Suprapubic skin (tissue), 4 donors: Measurements from ENCODE around the gene KHDRBS2.

Experiments used
- CTCF ChIP-seq, 2 donors: fragments of 200-600 bp in 1 of 2; fragments of 450-650 bp in 1 of 2; sonication (generic) in 1 of 2; IDR thresholded peaks; one replicate each; pipeline ENCODE4 v1.5.1; 2016 to 2019; ENCODE audit warnings: antibody characterized with exemption in 2 of 2, mild to moderate bottlenecking in 1 of 2, moderate library complexity in 1 of 2
- EP300 ChIP-seq: sonication (generic); formaldehyde crosslinking; IDR thresholded peaks from one replicate; pipeline ENCODE4 v1.6.1; 2017; ENCODE audit warnings: antibody characterized with exemption
- POLR2A ChIP-seq, 2 donors: fragments of 450-650 bp; IDR thresholded peaks; one replicate each; pipeline ENCODE4 v1.6.1; 2017; ENCODE audit warnings: antibody characterized with exemption in 2 of 2, mild to moderate bottlenecking in 2 of 2, moderate library complexity in 2 of 2
- POLR2AphosphoS5 ChIP-seq, 3 donors: sonication (generic); formaldehyde crosslinking; IDR thresholded peaks; one replicate each; pipeline ENCODE4 v1.6.1; 2017; ENCODE audit warnings: antibody characterized with exemption in 3 of 3

- TF ChIP-seq CTCF (IDR thresholded peaks at IDR 0.05) = no peak
- TF ChIP-seq POLR2AphosphoS5 (IDR thresholded peaks at IDR 0.05) = no peak
- TF ChIP-seq POLR2A (IDR thresholded peaks at IDR 0.05) = no peak
- no peak for TF ChIP-seq EP300
Observed at GRCh38 chr6:61787998-61788397, 498.0 kb downstream of the KHDRBS2 start.
